ENCODE measurements around the gene RPUSD1.
A peak's percentile ranks its signal among the peaks of the same experiment; 100 is the strongest.

Gene RPUSD1

GRCh38 chr16:799111-799947, 11.1 kb upstream of the RPUSD1 start:
- DNase-seq (ENCODE audit: low spot score), result no peak

GRCh38 chr16:798666-799065, 10.5 kb upstream of the RPUSD1 start:
- no peak for DNase-seq (ENCODE audit: low spot score)

- no peak for DNase-seq (ENCODE audit: low spot score)
Measured at GRCh38 chr16:797686-798085, 9.5 kb upstream of the RPUSD1 start.

DNA sequence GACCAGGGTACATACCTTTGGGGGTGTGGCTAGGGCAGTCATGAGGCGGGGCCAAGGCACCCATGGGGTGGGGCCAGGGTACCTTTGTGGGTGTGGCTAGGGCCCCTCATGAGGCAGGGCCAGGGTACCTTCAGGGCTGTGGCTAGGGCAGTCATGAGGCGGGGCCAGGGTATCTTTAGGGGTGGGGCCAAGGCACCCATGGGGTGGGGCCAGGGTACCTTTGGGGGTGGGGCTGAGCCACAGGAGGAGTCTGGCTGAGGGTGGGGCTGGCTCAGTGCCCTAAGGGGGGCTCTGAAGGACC, 8.9 kb upstream of the RPUSD1 start:
- DNase-seq (ENCODE audit: low spot score), result peak; percentile 84

GRCh38 chr16:796296-797119, 8.3 kb upstream of the RPUSD1 start:
- DNase-seq (ENCODE audit: low spot score), result no peak

GRCh38 chr16:795580-796229, 7.5 kb upstream of the RPUSD1 start:
- DNase-seq (ENCODE audit: low spot score), result peak; percentile 59

GRCh38 chr16:794853-795466, 6.8 kb upstream of the RPUSD1 start:
- DNase-seq (ENCODE audit: low spot score), result no peak

DNA sequence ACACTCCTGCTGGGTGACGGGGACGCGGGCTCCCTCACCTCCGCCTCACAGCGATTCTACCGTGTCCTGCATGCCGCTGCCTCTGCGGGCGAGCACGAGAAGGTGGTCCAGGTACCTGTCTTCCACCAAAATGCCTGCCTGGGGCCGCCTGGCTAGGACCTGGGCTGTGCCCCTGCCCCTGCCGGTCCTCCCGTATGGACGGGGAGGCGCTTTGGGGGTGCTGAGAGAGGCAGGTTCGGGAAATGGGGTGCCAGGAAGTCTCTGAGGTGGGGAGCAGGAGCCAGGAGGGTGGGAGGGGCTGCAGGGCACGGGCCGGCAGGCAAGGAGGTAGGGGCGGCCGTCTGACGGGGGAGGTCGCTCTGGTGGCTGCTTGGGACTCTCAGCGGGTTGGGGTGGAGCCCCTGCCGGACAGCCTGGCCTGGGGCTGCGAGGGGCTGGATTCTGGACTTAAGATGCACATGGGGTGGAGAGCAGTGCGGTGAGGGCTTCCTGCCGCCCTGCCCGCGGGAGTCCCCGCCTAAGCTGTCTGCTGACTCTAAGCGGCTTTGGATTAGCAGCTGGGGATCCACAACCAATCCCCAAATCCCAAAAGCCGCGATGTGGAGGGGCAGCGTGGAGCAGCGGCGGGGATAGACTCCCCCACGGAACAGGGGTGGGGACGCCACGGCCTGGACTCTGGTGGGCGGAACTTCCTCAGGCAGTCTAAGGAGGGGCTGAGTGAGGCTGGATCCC, 6.1 kb upstream of the RPUSD1 start:
- no peak for DNase-seq (ENCODE audit: low spot score)

- no peak for DNase-seq (ENCODE audit: low spot score)
Measured at GRCh38 chr16:793414-793813, 5.2 kb upstream of the RPUSD1 start.

DNA sequence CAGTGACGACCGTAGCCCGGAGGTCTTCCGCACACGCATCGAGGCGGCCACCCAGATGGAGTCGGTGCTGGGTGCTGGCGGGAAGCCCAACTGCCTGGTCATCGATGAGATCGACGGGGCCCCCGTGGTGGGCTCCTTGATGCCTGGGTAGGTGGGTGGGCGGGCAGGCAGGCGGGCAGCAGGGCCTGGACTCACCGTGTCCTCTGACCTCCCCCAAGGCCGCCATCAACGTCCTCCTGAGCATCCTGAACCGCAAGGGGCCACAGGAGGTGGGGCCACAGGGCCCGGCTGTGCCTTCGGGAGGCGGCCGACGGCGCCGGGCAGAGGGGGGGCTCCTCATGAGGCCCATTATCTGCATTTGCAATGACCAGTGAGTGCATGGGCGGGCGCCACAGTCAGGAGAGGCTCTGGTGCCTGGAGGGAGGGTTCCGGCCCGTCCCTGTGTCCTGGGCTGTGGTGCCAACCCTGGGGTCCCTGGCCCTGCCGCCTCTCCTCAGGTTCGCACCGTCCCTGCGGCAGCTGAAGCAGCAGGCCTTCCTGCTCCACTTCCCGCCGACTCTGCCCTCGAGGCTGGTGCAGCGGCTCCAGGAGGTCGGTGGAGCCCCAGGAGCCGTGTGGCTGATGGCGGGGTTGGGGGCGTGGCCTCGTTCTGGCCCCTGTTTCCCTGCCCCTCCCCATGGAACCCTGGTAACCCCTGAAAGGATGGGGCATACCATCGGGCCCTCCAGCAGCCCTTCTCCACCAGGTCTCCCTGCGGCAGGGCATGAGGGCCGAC, 4.2 kb upstream of the RPUSD1 start:
- DNase-seq (ENCODE audit: low spot score), result no peak

- DNase-seq (ENCODE audit: low spot score), result no peak
Measured at GRCh38 chr16:791131-791530, 3.0 kb upstream of the RPUSD1 start.

- no peak for DNase-seq (ENCODE audit: low spot score)
Measured at GRCh38 chr16:790086-790485, 1.9 kb upstream of the RPUSD1 start.

DNA sequence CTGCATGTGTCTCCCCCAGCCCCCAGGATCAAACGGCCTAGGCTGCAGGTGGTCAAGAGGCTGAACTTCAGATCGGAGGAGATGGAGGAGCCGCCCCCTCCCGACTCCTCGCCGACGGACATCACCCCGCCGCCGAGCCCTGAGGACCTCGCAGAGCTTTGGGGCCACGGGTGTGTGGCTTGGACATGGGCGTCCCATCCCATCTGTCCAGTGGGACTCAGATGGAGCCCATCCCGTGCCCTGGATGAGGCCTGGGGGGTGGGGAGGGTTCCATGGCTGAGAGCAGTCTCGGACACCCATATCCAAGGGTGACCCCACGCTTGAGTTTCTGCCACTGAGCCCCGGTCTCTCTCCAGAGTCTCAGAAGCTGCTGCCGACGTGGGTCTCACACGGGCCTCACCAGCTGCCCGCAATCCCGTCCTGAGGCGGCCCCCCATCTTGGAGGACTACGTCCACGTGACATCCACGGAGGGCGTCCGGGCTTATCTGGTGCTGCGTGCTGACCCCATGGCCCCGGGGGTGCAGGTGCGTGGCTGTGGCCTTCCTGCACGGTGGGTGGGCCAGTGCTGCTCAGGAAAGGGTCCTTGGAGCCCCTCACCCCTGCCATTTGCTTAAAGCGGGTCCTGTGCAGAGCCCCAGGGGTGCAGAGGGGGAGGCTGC, 1.1 kb upstream of the RPUSD1 start:
- DNase-seq (ENCODE audit: low spot score), result no peak

GRCh38 chr16:788399-789126, 382 bp upstream of the RPUSD1 start, which contains the start of gene CHTF18:
Gene CHTF18, plus strand, starts transcription at chr16:788620. Its CDS starts 65 bp downstream, at chr16:788685.
- peak; percentile 100 for DNase-seq (ENCODE audit: low spot score)

GRCh38 chr16:787321-787966, 737 bp downstream of the RPUSD1 start:
- DNase-seq (ENCODE audit: low spot score), result no peak

GRCh38 chr16:785563-786535, 2.3 kb downstream of the RPUSD1 start:
- DNase-seq (ENCODE audit: low spot score), result peak; percentile 90

DNA sequence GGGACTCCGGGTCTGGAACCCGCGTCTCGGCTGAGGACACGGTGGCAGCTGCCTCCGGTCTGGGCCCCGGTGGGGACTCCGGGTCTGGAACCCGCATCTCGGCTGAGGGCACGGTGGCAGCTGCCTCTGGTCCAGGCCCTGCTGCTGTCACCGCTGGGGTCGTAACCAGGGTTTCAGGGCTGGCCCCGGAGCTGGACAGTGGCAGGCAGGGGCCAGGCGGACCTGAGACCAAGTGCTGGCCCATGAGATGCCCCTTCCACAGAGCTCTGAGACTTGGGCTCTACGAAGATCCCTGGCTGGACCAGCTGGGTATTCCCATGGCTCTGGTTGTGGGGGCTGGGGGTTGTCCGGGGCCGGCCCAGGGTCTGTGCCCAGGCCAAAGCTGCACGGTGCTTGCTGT, 3.8 kb downstream of the RPUSD1 start:
- DNase-seq (ENCODE audit: low spot score), result no peak

Measured in iPS-NIHi11 (cell line).